LNCAP (cell line): ENCODE results near the gene FAM107A.

Experiments used
- CTCF ChIP-seq: fragments of 450-650 bp; IDR thresholded peaks from 2 replicates; pipeline ENCODE4 v1.5.1; 2017; ENCODE audit warnings: mild to moderate bottlenecking

Gene FAM107A

GRCh38 chr3:58577269-58577821 lies at the start of gene FAM107A:
Gene FAM107A (minus strand): TSS chr3:58577391. CDS start chr3:58569860, 7,531 bp downstream.
- TF ChIP-seq CTCF, result 0 out of 2 replicates have a peak, but pooled peaks have one; percentile 20

GRCh38 chr3:58625196-58625824 lies 48.1 kb upstream of the FAM107A start:
- TF ChIP-seq CTCF, result no peak

- TF ChIP-seq CTCF, result no peak
Observed at GRCh38 chr3:58624550-58624949, 47.4 kb upstream of the FAM107A start.

GRCh38 chr3:58623961-58624360 lies 46.8 kb upstream of the FAM107A start:
- no peak for TF ChIP-seq CTCF

GRCh38 chr3:58623478-58623877 lies 46.3 kb upstream of the FAM107A start:
- no peak for TF ChIP-seq CTCF

- TF ChIP-seq CTCF, result no peak
Observed at GRCh38 chr3:58622892-58623291, 45.7 kb upstream of the FAM107A start.

- TF ChIP-seq CTCF, result no peak
Observed at GRCh38 chr3:58622436-58622835, 45.2 kb upstream of the FAM107A start.
